H1 (cell line): ENCODE measurements around the gene IVL. TPM values are rescaled to one million over a fixed set of nuclear protein-coding genes. Genes with fewer than 3 reads are reported as not detected.

ENCODE experiments used
- CTCF ChIA-PET: fragments of 300-600 bp; sonication (Branson Sonifier 250); formaldehyde crosslinking; loops from one replicate; lab custom pipeline; 2021; ENCODE audit not compliant: partially characterized antibody; lab: Charles Lee
- POLR2A ChIA-PET: fragments of 300-600 bp; sonication (Branson Sonifier 250); formaldehyde crosslinking; loops from one replicate; lab custom pipeline; 2021; ENCODE audit warnings: inconsistent platforms; ENCODE audit not compliant: partially characterized antibody; lab: Charles Lee
- DNase-seq, 2 experiments: peaks; one replicate each; pipeline versions ENCODE4 v3.0.0 to v3.0.0-alpha.2; 2010 to 2022; ENCODE audit warnings: low spot score in 2 of 2, low read depth in 1 of 2, mixed read lengths in 1 of 2
- FAIRE-seq: peaks from 2 replicates; lab custom pipeline; 2011; peaks lifted over from hg19 to GRCh38; lab: Jason Lieb, UNC
- H2AFZ ChIP-seq: 2 replicates; pipeline ENCODE4 v1.8.1; 2012; ENCODE audit warnings: low read length, inconsistent platforms
- H2AK5ac ChIP-seq: 2 replicates; pipeline ENCODE4 v1.6.1; 2013; ENCODE audit warnings: low read depth, low read length
- H2BK120ac ChIP-seq: replicated peaks from 2 replicates; pipeline ENCODE3; 2013; ENCODE audit warnings: low read depth, low read length, inconsistent platforms
- H2BK12ac ChIP-seq: 2 replicates; pipeline ENCODE4 v1.6.1; 2013; ENCODE audit warnings: low read depth, low read length
- H2BK15ac ChIP-seq: 2 replicates; pipeline ENCODE4 v1.6.1; 2013; ENCODE audit warnings: low read length
- H2BK20ac ChIP-seq: 2 replicates; pipeline ENCODE4 v1.6.1; 2013; ENCODE audit warnings: low read length
- H2BK5ac ChIP-seq: 2 replicates; pipeline ENCODE4 v1.6.1; 2013; ENCODE audit warnings: low read depth, low read length
- H3K14ac ChIP-seq: 2 replicates; pipeline ENCODE4 v1.6.1; 2013; ENCODE audit warnings: inconsistent platforms; ENCODE audit not compliant: insufficient read length
- H3K18ac ChIP-seq: 2 replicates; pipeline ENCODE4 v1.6.1; 2013; ENCODE audit warnings: low read length; ENCODE audit errors: extremely low read depth
- H3K23ac ChIP-seq: 2 replicates; pipeline ENCODE4 v1.6.1; 2013; ENCODE audit warnings: inconsistent platforms; ENCODE audit not compliant: insufficient read length
- H3K23me2 ChIP-seq: 2 replicates; pipeline ENCODE4 v1.6.1; 2013; ENCODE audit warnings: low read depth, low read length
- H3K27ac ChIP-seq: 2 replicates; pipeline ENCODE4 v1.6.1; 2011; ENCODE audit warnings: low read depth, low read length, inconsistent platforms
- H3K27me3 ChIP-seq, 4 experiments: replicated peaks in 1 of 4; 1 replicate in 1 of 4; 2 replicates in 3 of 4; pipeline versions ENCODE4 v1.6.1 to v1.8.1; 2011 to 2013; ENCODE audit warnings: low read length in 3 of 4, mild to moderate bottlenecking in 3 of 4, inconsistent platforms in 2 of 4, mixed read lengths in 2 of 4, moderate library complexity in 1 of 4; ENCODE audit not compliant: control insufficient read depth in 3 of 4, insufficient read depth in 3 of 4; ENCODE audit errors: extremely low read depth in 1 of 4
- H3K36me3 ChIP-seq, 4 experiments: 2 replicates each; pipeline versions ENCODE4 v1.6.1 to v1.8.1; 2011 to 2013; ENCODE audit warnings: mild to moderate bottlenecking in 4 of 4, low read length in 3 of 4, moderate library complexity in 2 of 4, control low read depth in 1 of 4, inconsistent platforms in 1 of 4; ENCODE audit not compliant: insufficient read depth in 4 of 4, control insufficient read depth in 2 of 4
- H3K4ac ChIP-seq: replicated peaks from 2 replicates; pipeline ENCODE3; 2013; ENCODE audit warnings: low read length, low read depth, mixed read lengths, inconsistent platforms; ENCODE audit not compliant: insufficient read length
- H3K4me1 ChIP-seq, 4 experiments: replicated peaks in 1 of 4; 1 replicate in 1 of 4; 2 replicates in 3 of 4; pipeline versions ENCODE4 v1.6.1 to v1.8.1; 2011 to 2013; ENCODE audit warnings: low read length in 3 of 4, inconsistent platforms in 2 of 4, mixed read lengths in 1 of 4; ENCODE audit not compliant: insufficient read depth in 4 of 4, control insufficient read depth in 3 of 4
- H3K4me2 ChIP-seq, 2 experiments: 2 replicates each; pipeline versions ENCODE4 v1.6.1 to v1.8.1; 2011 to 2013; ENCODE audit warnings: low read depth in 2 of 2, low read length in 2 of 2, control low read depth in 1 of 2, inconsistent platforms in 1 of 2, mild to moderate bottlenecking in 1 of 2; ENCODE audit not compliant: insufficient read depth in 1 of 2
- H3K4me3 ChIP-seq, 4 experiments: fragments of 200-600, 300-600 bp in 1 of 4; sonication (generic), shearing (Covaris generic), sonication (Bioruptor Twin) in 1 of 4; 2 replicates each; pipeline versions ENCODE4 v1.5.1 to v1.8.1; 2011 to 2016; ENCODE audit warnings: low read length in 4 of 4, low read depth in 3 of 4, control low read depth in 2 of 4, inconsistent platforms in 2 of 4, mild to moderate bottlenecking in 2 of 4, mixed read lengths in 1 of 4, moderate library complexity in 1 of 4; ENCODE audit not compliant: insufficient read depth in 2 of 4; ENCODE audit errors: extremely low read depth in 1 of 4
- H3K56ac ChIP-seq: replicated peaks from 2 replicates; pipeline ENCODE3; 2013; ENCODE audit warnings: low read depth, mild to moderate bottlenecking, mixed read lengths, low read length, inconsistent platforms; ENCODE audit not compliant: insufficient read length
- H3K79me1 ChIP-seq: 2 replicates; pipeline ENCODE4 v1.6.1; 2013; ENCODE audit warnings: low read depth, low read length, control low read depth
- H3K79me2 ChIP-seq, 2 experiments: 2 replicates each; pipeline versions ENCODE4 v1.6.1 to v1.8.1; 2012 to 2013; ENCODE audit warnings: low read length in 2 of 2, mild to moderate bottlenecking in 2 of 2, inconsistent platforms in 1 of 2; ENCODE audit not compliant: insufficient read depth in 2 of 2, control insufficient read depth in 1 of 2
- H3K9ac ChIP-seq, 4 experiments: replicated peaks in 1 of 4; 1 replicate in 1 of 4; 2 replicates in 3 of 4; pipeline versions ENCODE4 v1.6.1 to v1.8.1; 2011 to 2013; ENCODE audit warnings: low read depth in 3 of 4, low read length in 3 of 4, control low read depth in 2 of 4, mild to moderate bottlenecking in 2 of 4, moderate library complexity in 2 of 4, inconsistent platforms in 1 of 4; ENCODE audit errors: extremely low read depth in 1 of 4
- H3K9me3 ChIP-seq, 2 experiments: 2 replicates each; pipeline versions ENCODE4 v1.6.1 to v1.8.1; 2012 to 2013; ENCODE audit warnings: mild to moderate bottlenecking in 2 of 2, moderate library complexity in 2 of 2, control low read depth in 1 of 2, inconsistent platforms in 1 of 2, low read depth in 1 of 2, low read length in 1 of 2, mixed read lengths in 1 of 2; ENCODE audit not compliant: insufficient read depth in 2 of 2
- H4K20me1 ChIP-seq, 2 experiments: replicated peaks in 1 of 2; 2 replicates each; pipeline versions ENCODE3 to v1.8.1; 2011 to 2013; ENCODE audit warnings: inconsistent platforms in 2 of 2, low read length in 2 of 2, mild to moderate bottlenecking in 1 of 2; ENCODE audit not compliant: insufficient read depth in 2 of 2, control insufficient read depth in 1 of 2
- H4K5ac ChIP-seq: 2 replicates; pipeline ENCODE4 v1.6.1; 2013; ENCODE audit warnings: low read length, low read depth, mixed read lengths, inconsistent platforms; ENCODE audit not compliant: insufficient read length
- H4K8ac ChIP-seq: 2 replicates; pipeline ENCODE4 v1.8.0; 2013; ENCODE audit warnings: mild to moderate bottlenecking, moderate library complexity, low read length, inconsistent platforms; ENCODE audit not compliant: insufficient read depth; ENCODE audit errors: extremely low read depth
- H4K91ac ChIP-seq: replicated peaks from 2 replicates; pipeline ENCODE3; 2013; ENCODE audit warnings: low read length, mixed read lengths, inconsistent platforms; ENCODE audit not compliant: insufficient read length
- CTCF ChIP-seq, 3 experiments: IDR thresholded peaks; 1 replicate in 2 of 3; 2 replicates in 1 of 3; pipeline versions ENCODE4 v1.5.1 to v1.6.1; 2011; ENCODE audit warnings: low read length in 3 of 3, mild to moderate bottlenecking in 3 of 3, inconsistent platforms in 2 of 3, low read depth in 1 of 3, moderate library complexity in 1 of 3; ENCODE audit not compliant: insufficient read depth in 1 of 3; ENCODE audit errors: control extremely low read depth in 1 of 3
- KDM4A ChIP-seq: IDR thresholded peaks from one replicate; pipeline ENCODE4 v1.7.1; 2012; ENCODE audit warnings: low read depth, mild to moderate bottlenecking, moderate library complexity, low read length, inconsistent platforms; ENCODE audit not compliant: severe bottlenecking
- RAD21 ChIP-seq, 2 experiments: IDR thresholded peaks in 1 of 2; conservative IDR thresholded peaks in 1 of 2; 2 replicates each; pipeline ENCODE4 v1.6.1; 2011; ENCODE audit warnings: low read depth in 2 of 2, low read length in 2 of 2, improper control_type of control experiment in 1 of 2, inconsistent platforms in 1 of 2, mild to moderate bottlenecking in 1 of 2, moderate library complexity in 1 of 2
- WGBS, 2 experiments: shearing (Covaris generic) in 1 of 2; methylation state at CpG; one replicate each; pipeline versions ENCODE4 v1.1.6 to v1.1.7; 2013 to 2015; ENCODE audit warnings: low lambda C conversion rate in 2 of 2, mixed read lengths in 2 of 2, inconsistent platforms in 1 of 2, low coverage in 1 of 2, missing lambda C conversion rate in 1 of 2; ENCODE audit not compliant: insufficient replicate concordance in 2 of 2, insufficient coverage in 1 of 2, insufficient read length in 1 of 2; ENCODE audit errors: extremely low coverage in 1 of 2, missing lambda C conversion rate in 1 of 2; 5-methylcytosine and 5-hydroxymethylcytosine counted together
- polyA plus RNA-seq, 7 experiments: library from polyadenylated mRNA; depleted of rRNA in 3 of 7; stranded (reverse) in 5 of 7; unstranded in 2 of 7; fragments of >200 nt in 5 of 7; fragments of 200-250 nt in 2 of 7; gene quantifications; 1 replicate in 5 of 7; 2 replicates in 1 of 7; 4 replicates in 1 of 7; pipeline versions ENCODE4 v1.2.1 to v1.2.3, GENCODE V29; 2011 to 2013; ENCODE audit warnings: missing spikeins in 2 of 7, mixed read lengths in 2 of 7
- total RNA-seq: library from RNA; stranded (reverse); fragmentation: NEBNext Ultra II Directional; extraction: Animal tissue kit (Norgen Biotek cat#: 25700); gene quantifications from 2 replicates; pipeline ENCODE4 v1.2.1, GENCODE V29; 2021

Gene IVL
- total and polyA plus RNA-seq, 2 of the 8 experiments (the other 6 are each of a cell fraction or from before 2014, with no cell fraction given) = not detected

GRCh38 chr1:152870831-152871730, 37.3 kb upstream of the IVL start:
- Histone ChIP-seq H3K79me1 (no peaks in the 10 kb centered on the region), H3K23me2 (no peaks in the 10 kb centered on the region), H3K14ac (no peak overlapping the region), H2BK15ac (no peak overlapping the region), H3K4me3 (peak overlapping the region in 1 of 4 experiments; percentile 41; a peak in 1 of 8 replicates), H2AK5ac (no peak overlapping the region), H2BK5ac (no peak overlapping the region), H3K27me3 (no peaks in the 10 kb centered on the region), H4K5ac (no peak overlapping the region), H4K20me1 (no peaks in the 10 kb centered on the region), H3K9ac (no peak overlapping the region), H3K9me3 (peaks cover 3% of the 10 kb centered on the region in 2 experiments; a peak in 3 of 4 replicates), H3K79me2 (no peaks in the 10 kb centered on the region), H3K27ac (no peak overlapping the region), H3K4me1 (no peaks in the 10 kb centered on the region; a peak in 1 of 7 replicates), H2AFZ (peak overlapping the region; percentile 95; the same call in 1 of the 2 replicates), H4K91ac (no peak overlapping the region), H3K18ac (no peak overlapping the region), H2BK120ac (no peak overlapping the region), H3K36me3 (no peaks in the 10 kb centered on the region), H2BK20ac (no peak overlapping the region), H2BK12ac (no peak overlapping the region), H4K8ac (peak overlapping the region; percentile 0; the same call in 1 of the 2 replicates), H3K4ac (no peak overlapping the region), H3K4me2 (peak overlapping the region in 1 of 2 experiments; percentile 47; a peak in 1 of 4 replicates), H3K56ac (no peak overlapping the region), H3K23ac (no peak overlapping the region)
- POLR2A ChIA-PET = interaction anchor here (0.6 kb wide), 1 partner anchor 319 kb away, joined by 4 read pairs; no protein-coding TSS in a partner anchor
- WGBS, 2 experiments = 53% methylated on average over 17 of the region's 17 CpGs; no CpG with 5 or more reads in 1 of the 2 experiments
- FAIRE-seq (peak; percentile 90), DNase-seq (peak in 1 of 2 experiments; percentile 73)
- CTCF ChIA-PET = interaction anchor here (0.6 to 9.0 kb wide), 59 partner anchors 7 to 413 kb away, joined by 3 to 200 read pairs (median 4); partner anchors contain the start of genes LCE6A, LORICRIN, PRR9 and SMCP
- TF ChIP-seq RAD21 (IDR thresholded peaks at IDR 0.05 in 1 of 2, conservative IDR thresholded peaks at IDR 0.05 in 1 of 2; ENCODE audit: low read depth in 2 of 2, low read length in 2 of 2) (peak; percentile 72 to 85), KDM4A (no peak), CTCF (IDR thresholded peaks at IDR 0.05; ENCODE audit: control extremely low read depth in 1 of 3, insufficient read depth in 1 of 3, low read depth in 1 of 3, low read length in 3 of 3) (peak; percentile 42 to 73 (median 71))
